GM12872 (cell line): ENCODE measurements around the gene RBM25.

Experiments
- CTCF ChIP-seq: IDR thresholded peaks from 3 replicates; pipeline ENCODE4 v1.5.1; 2011; ENCODE audit warnings: low read depth, mild to moderate bottlenecking, low read length, moderate library complexity; ENCODE audit not compliant: insufficient read depth

Gene RBM25

GRCh38 chr14:73027984-73028383, 30.4 kb upstream of the RBM25 start:
- no peak for TF ChIP-seq CTCF

- no peak for TF ChIP-seq CTCF
These were observed 10.5 kb upstream of the RBM25 start for GRCh38 chr14:73047808-73048207.

- no peak for TF ChIP-seq CTCF
These were observed 8.9 kb upstream of the RBM25 start for GRCh38 chr14:73049428-73049827.

GRCh38 chr14:73055251-73055650, 3.1 kb upstream of the RBM25 start:
- no peak for TF ChIP-seq CTCF

- no peak for TF ChIP-seq CTCF
These were observed 450 bp upstream of the RBM25 start for GRCh38 chr14:73057944-73058223.

GRCh38 chr14:73058922-73059673, 764 bp downstream of the RBM25 start:
- no peak for TF ChIP-seq CTCF

- no peak for TF ChIP-seq CTCF
These were observed 11.3 kb downstream of the RBM25 start for GRCh38 chr14:73069585-73069984.

- TF ChIP-seq CTCF: no peak
These were observed 32.7 kb downstream of the RBM25 start for GRCh38 chr14:73091044-73091443.
